Measurements from ENCODE around the gene GAS7. TPM values are rescaled to one million over a fixed set of nuclear protein-coding genes. Genes with fewer than 3 reads are reported as not detected.

Gene GAS7
- total and polyA plus RNA-seq, 10 of the 15 experiments (the other 5 are each of a cell fraction or from before 2014, with no cell fraction given) = 2.3 to 53.4 (median 24.0) TPM

GRCh38 chr17:10201680-10202079, 3.3 kb upstream of the GAS7 start:
- CTCF ChIA-PET = no interaction called here
- no peak for DNase-seq (ENCODE audit: low read depth, low spot score)

More at GRCh38 chr17:10201680-10202079, 3.3 kb upstream of the GAS7 start:
- ChIA-PET SMC1A (ENCODE audit: uncharacterized antibody, unreplicated experiment) (no interaction called here), RAD21 (ENCODE audit: unreplicated experiment) (no interaction called here), POLR2A (no interaction called here)
- Histone ChIP-seq H3K27ac (ENCODE audit: control insufficient read depth, insufficient read depth) (no peak overlapping the region), H3K27me3 (replicated peaks in 1 of 2; ENCODE audit: control insufficient read depth in 2 of 2, insufficient read depth in 2 of 2, low read length in 1 of 2) (no peaks in the 10 kb centered on the region; a peak in 2 of 4 replicates), H3K36me3 (ENCODE audit: control insufficient read depth in 2 of 2, insufficient read depth in 2 of 2, low read length in 1 of 2) (no peaks in the 10 kb centered on the region; a peak in 1 of 4 replicates), H3K9ac (ENCODE audit: control insufficient read depth, insufficient read depth, low read length) (no peak overlapping the region), H4K20me1 (ENCODE audit: control insufficient read depth, insufficient read depth) (no peaks in the 10 kb centered on the region), H3K4me2 (ENCODE audit: control insufficient read depth, insufficient read depth) (no peak overlapping the region), H3K79me2 (ENCODE audit: control insufficient read depth, insufficient read depth, low read length) (no peaks in the 10 kb centered on the region), H3K4me3 (no peak overlapping the region), H3K4me1 (ENCODE audit: control insufficient read depth, insufficient read depth, low read length) (peaks cover 4% of the 10 kb centered on the region; the same call in 1 of the 2 replicates), H2AFZ (ENCODE audit: control insufficient read depth, low read depth, low read length) (no peak overlapping the region), H3K9me3 (replicated peaks; ENCODE audit: control insufficient read depth, insufficient read depth, low read length) (peaks cover 19% of the 10 kb centered on the region)
- TF ChIP-seq, protein P1, sequence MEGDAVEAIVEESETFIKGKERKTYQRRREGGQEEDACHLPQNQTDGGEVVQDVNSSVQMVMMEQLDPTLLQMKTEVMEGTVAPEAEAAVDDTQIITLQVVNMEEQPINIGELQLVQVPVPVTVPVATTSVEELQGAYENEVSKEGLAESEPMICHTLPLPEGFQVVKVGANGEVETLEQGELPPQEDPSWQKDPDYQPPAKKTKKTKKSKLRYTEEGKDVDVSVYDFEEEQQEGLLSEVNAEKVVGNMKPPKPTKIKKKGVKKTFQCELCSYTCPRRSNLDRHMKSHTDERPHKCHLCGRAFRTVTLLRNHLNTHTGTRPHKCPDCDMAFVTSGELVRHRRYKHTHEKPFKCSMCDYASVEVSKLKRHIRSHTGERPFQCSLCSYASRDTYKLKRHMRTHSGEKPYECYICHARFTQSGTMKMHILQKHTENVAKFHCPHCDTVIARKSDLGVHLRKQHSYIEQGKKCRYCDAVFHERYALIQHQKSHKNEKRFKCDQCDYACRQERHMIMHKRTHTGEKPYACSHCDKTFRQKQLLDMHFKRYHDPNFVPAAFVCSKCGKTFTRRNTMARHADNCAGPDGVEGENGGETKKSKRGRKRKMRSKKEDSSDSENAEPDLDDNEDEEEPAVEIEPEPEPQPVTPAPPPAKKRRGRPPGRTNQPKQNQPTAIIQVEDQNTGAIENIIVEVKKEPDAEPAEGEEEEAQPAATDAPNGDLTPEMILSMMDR (IDR thresholded peaks at IDR 0.05 in 2 of 3, conservative IDR thresholded peaks at IDR 0.05 in 1 of 3; ENCODE audit: control insufficient read depth in 2 of 3, extremely low read depth in 1 of 3, insufficient read depth in 1 of 3, low read depth in 3 of 3, low read length in 3 of 3) = no peak
- TF ChIP-seq SPI1 (IDR thresholded peaks at IDR 0.05; ENCODE audit: borderline replicate concordance, insufficient read depth, low read depth, low read length) (no peak), CHD2 (IDR thresholded peaks at IDR 0.05; ENCODE audit: borderline replicate concordance, low read depth, low read length) (no peak), SKIL (IDR thresholded peaks at IDR 0.05; ENCODE audit: low read depth, poor library complexity, severe bottlenecking) (no peak), CBX5 (IDR thresholded peaks at IDR 0.05; ENCODE audit: low read depth) (no peak), CREB1 (IDR thresholded peaks at IDR 0.05; ENCODE audit: low read depth) (no peak)
- BruUV-seq (replicated peaks) = no TSS peak
- 86% methylated on average over 4 of the region's 4 CpGs for WGBS (ENCODE audit: insufficient coverage, insufficient replicate concordance, low lambda C conversion rate, missing lambda C conversion rate)
- in situ Hi-C loops (cut with MboI) = no loop called here
- no peak for ATAC-seq
- no peak for FAIRE-seq
- intact Hi-C loops (cut with micrococcal nuclease; ENCODE audit: unreplicated experiment) = no loop called here
